GM12801 (cell line): ENCODE results near the gene TMEM134.

Source experiments
- CTCF ChIP-seq: IDR thresholded peaks from one replicate; pipeline ENCODE4 v1.5.1; 2011; ENCODE audit warnings: control low read depth; ENCODE audit not compliant: insufficient read length; ENCODE audit errors: extremely low read depth

The TMEM134 gene

GRCh38 chr11:67502328-67502979 is 33.4 kb upstream of the TMEM134 start:
- TF ChIP-seq CTCF: no peak

GRCh38 chr11:67501854-67502253 is 32.8 kb upstream of the TMEM134 start:
- TF ChIP-seq CTCF: no peak

- no peak for TF ChIP-seq CTCF
Observed at GRCh38 chr11:67500831-67501715, 32.0 kb upstream of the TMEM134 start.

DNA sequence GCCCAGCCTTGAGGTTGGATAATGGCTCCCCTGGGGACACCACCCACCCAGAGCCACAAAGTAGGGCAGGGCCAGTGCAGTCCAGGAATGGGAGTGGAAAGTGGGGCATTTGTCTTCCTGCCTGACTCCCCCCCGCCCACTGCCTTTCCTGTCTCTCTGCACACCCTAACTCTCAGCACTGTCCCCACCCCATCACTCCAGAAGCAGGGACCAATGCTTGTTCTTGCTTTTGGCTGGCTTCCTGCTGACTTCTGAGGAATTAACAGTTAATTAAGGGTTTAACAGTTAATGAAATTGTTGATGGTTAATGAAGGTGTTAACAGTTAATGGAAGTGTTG is 31.4 kb upstream of the TMEM134 start:
- TF ChIP-seq CTCF: no peak

DNA sequence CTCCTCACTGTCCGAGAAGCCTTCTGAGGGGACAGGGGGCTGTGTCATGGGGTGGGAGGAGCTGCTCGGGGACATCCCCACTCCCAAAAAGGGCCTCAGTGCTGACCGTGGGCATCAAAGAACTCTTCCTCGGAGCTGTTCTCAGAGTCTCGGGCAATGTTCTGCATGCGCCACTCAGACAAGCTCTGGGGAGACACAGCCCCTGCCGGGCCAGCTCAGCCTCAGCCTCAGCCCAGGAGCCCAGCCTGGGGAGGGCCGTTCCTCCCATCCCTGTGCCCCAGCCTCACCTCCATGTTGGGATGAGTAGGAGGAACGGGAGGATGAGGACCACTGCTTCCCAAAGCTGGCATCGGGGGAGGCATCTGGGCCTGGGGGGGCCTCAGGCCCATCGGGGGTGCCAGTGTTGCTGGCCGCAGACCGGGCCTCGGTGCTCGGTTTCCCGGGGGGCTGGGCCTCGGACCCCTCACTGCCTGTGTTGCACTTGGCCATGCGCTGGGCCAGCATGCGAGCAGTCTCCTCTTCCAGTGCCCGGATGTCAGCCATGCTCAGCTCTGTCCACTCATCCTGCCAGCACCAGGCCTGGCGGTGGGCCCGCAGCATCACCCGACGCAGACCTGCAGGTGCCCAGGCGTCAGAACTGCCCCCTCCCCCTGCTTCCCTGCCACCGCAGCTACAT is 30.9 kb upstream of the TMEM134 start:
- no peak for TF ChIP-seq CTCF

DNA sequence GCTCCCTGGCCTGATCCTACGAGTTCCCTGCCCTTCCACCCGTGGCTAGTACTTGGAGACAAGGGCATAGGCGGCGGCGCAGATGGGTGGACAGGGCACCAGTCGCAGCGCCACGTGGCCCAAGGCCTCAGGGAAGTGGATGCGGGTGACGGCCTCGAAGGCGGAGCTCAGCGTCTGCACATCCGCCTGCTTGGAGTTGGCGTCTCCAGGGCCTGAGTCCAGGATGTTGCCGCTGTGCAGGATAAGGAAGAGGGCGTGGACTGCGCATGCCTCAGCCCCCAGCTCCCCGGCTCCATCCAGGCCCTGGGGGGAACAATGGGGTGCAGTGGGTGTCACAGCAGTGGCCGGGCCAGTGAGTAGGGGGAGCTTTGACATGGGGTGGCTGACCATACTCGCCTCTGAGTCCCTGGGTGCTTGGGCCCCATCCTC is 29.5 kb upstream of the TMEM134 start:
- TF ChIP-seq CTCF: no peak

- no peak for TF ChIP-seq CTCF
Observed at GRCh38 chr11:67497656-67498291, 28.7 kb upstream of the TMEM134 start.
